Upper lobe of left lung (tissue), 6 donors: ENCODE results near the gene ENPP3. TPM values are rescaled to one million over a fixed set of nuclear protein-coding genes. Genes with fewer than 3 reads are reported as not detected.
A peak's percentile ranks its signal among the peaks of the same experiment; 100 is the strongest.

ENCODE experiments used
- ATAC-seq, 2 donors: fragments of 200-7000 bp; cut with Tn5 transposase; one replicate each; pipeline ENCODE4 v1.9.1; 2022; ENCODE audit warnings: mild to moderate bottlenecking in 2 of 2, moderate library complexity in 2 of 2; ENCODE audit not compliant: low FRiP score in 2 of 2
- DNase-seq, 2 donors: peaks; one replicate each; pipeline ENCODE4 v3.0.0-alpha.2; 2019 to 2020
- H3K27ac ChIP-seq, 4 donors: fragments of 200-600 bp; sonication (generic); one replicate each; pipeline ENCODE4 v1.5.1; 2016 to 2019
- H3K27me3 ChIP-seq, 4 donors: fragments of 200-600 bp; sonication (generic); one replicate each; pipeline ENCODE4 v1.5.1; 2017 to 2019
- H3K36me3 ChIP-seq, 4 donors: fragments of 200-600 bp; sonication (generic); one replicate each; pipeline ENCODE4 v1.5.1; 2016 to 2019
- H3K4me1 ChIP-seq, 4 donors: fragments of 200-600 bp; sonication (generic); one replicate each; pipeline ENCODE4 v1.5.1; 2018 to 2019
- H3K4me3 ChIP-seq, 4 donors: fragments of 200-600 bp; sonication (generic); one replicate each; pipeline ENCODE4 v1.5.1; 2017 to 2019; ENCODE audit warnings: mild to moderate bottlenecking in 2 of 4, moderate library complexity in 1 of 4
- H3K9me3 ChIP-seq, 4 donors: fragments of 200-600 bp; sonication (generic); one replicate each; pipeline ENCODE4 v1.5.1; 2018 to 2019
- EP300 ChIP-seq, 4 donors: sonication (generic); formaldehyde crosslinking; IDR thresholded peaks; one replicate each; pipeline ENCODE4 v1.5.1; 2017; ENCODE audit warnings: antibody characterized with exemption in 4 of 4, control low read depth in 2 of 4
- POLR2A ChIP-seq, 4 donors: fragments of 450-650 bp; IDR thresholded peaks; one replicate each; pipeline ENCODE4 v1.5.1; 2016 to 2017; ENCODE audit warnings: antibody characterized with exemption in 4 of 4, mild to moderate bottlenecking in 2 of 4
- POLR2AphosphoS5 ChIP-seq, 2 donors: sonication (generic); formaldehyde crosslinking; IDR thresholded peaks; one replicate each; pipeline ENCODE4 v1.5.1; 2017; ENCODE audit warnings: antibody characterized with exemption in 2 of 2
- WGBS, 2 donors: methylation state at CpG; one replicate each; pipeline ENCODE4 v1.1.5; 2017 to 2018; 5-methylcytosine and 5-hydroxymethylcytosine counted together
- total RNA-seq, 6 donors: library from RNA; depleted of rRNA in 4 of 6; stranded (reverse); fragments of >200 nt in 4 of 6; gene quantifications; one replicate each; pipeline versions ENCODE4 v1.1.0 to v1.2.1, GENCODE V29; 2016 to 2021
- TF ChIP-seq, protein P1 (sequence below), 6 experiments: fragments of 450-650 bp in 4 of 6; fragments of 200-600 bp in 2 of 6; sonication (generic) in 2 of 6; IDR thresholded peaks; one replicate each; pipeline ENCODE4 v1.5.1; 2016 to 2019; ENCODE audit warnings: antibody characterized with exemption in 6 of 6
- donor health status: DM: no; HTN: no; CAD: no; lungs with moderate emphysema.
- donor health status: DM: no; HTN: yes; CAD: no; lungs with severe emphysema.

Gene ENPP3
- total RNA-seq, 6 donors from 2014 or later, result under 0.01 to 2.1 (median 0.39) TPM

DNA sequence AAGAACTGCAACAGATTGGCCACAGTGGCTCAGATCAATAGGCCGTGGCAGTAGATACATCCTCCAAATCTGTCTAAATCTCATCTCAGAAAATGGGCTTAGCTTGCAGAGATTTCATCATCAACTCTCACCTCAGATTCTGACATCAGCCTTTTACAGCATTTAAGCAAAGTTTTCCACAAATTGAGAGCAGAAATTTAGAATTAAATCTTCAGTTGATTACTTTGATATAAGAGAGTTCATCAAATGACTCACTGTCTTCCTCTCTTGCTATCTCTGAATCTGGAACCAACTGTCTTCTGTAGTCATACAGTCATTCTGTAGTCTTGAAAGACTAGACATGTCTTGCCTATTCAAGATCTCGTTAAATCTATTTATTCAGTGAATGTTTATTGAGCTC is 118.9 kb downstream of the ENPP3 start:
- WGBS, 2 donors, result 87 to 90% methylated on average over 2 of the region's 2 CpGs

GRCh38 chr6:131758920-131759319 is 121.8 kb downstream of the ENPP3 start:
- Histone ChIP-seq H3K36me3 (no peaks in the 10 kb centered on the region), H3K4me1 (no peaks in the 10 kb centered on the region), H3K4me3 (no peak overlapping the region), H3K9me3 (no peaks in the 10 kb centered on the region), H3K27ac (no peak overlapping the region), H3K27me3 (no peaks in the 10 kb centered on the region)
- WGBS, 2 donors, result 84 to 86% methylated on average over 4 of the region's 4 CpGs
- ATAC-seq, result peak in 1 of 2 donors; percentile 51
- TF ChIP-seq EP300 (IDR thresholded peaks at IDR 0.05), result no peak
- TF ChIP-seq, protein P1, sequence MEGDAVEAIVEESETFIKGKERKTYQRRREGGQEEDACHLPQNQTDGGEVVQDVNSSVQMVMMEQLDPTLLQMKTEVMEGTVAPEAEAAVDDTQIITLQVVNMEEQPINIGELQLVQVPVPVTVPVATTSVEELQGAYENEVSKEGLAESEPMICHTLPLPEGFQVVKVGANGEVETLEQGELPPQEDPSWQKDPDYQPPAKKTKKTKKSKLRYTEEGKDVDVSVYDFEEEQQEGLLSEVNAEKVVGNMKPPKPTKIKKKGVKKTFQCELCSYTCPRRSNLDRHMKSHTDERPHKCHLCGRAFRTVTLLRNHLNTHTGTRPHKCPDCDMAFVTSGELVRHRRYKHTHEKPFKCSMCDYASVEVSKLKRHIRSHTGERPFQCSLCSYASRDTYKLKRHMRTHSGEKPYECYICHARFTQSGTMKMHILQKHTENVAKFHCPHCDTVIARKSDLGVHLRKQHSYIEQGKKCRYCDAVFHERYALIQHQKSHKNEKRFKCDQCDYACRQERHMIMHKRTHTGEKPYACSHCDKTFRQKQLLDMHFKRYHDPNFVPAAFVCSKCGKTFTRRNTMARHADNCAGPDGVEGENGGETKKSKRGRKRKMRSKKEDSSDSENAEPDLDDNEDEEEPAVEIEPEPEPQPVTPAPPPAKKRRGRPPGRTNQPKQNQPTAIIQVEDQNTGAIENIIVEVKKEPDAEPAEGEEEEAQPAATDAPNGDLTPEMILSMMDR (IDR thresholded peaks at IDR 0.05), result no peak
- no peak for TF ChIP-seq POLR2AphosphoS5 (IDR thresholded peaks at IDR 0.05)
- no peak for TF ChIP-seq POLR2A (IDR thresholded peaks at IDR 0.05)
- no peak for DNase-seq

More for the DNA sequence above, 118.9 kb downstream of the ENPP3 start:
- TF ChIP-seq POLR2A (IDR thresholded peaks at IDR 0.05), result no peak
- TF ChIP-seq POLR2AphosphoS5 (IDR thresholded peaks at IDR 0.05), result no peak
- TF ChIP-seq EP300 (IDR thresholded peaks at IDR 0.05), result no peak
- TF ChIP-seq, protein P1 (IDR thresholded peaks at IDR 0.05), result no peak
- no peaks in the 10 kb centered on the region for H3K27me3 ChIP-seq
- H3K4me1 ChIP-seq, result no peaks in the 10 kb centered on the region
- no peak overlapping the region for H3K27ac ChIP-seq
- no peak overlapping the region for H3K4me3 ChIP-seq
- H3K9me3 ChIP-seq, result no peaks in the 10 kb centered on the region
- no peak for DNase-seq
- no peaks in the 10 kb centered on the region for H3K36me3 ChIP-seq
- ATAC-seq, result no peak

DNA sequence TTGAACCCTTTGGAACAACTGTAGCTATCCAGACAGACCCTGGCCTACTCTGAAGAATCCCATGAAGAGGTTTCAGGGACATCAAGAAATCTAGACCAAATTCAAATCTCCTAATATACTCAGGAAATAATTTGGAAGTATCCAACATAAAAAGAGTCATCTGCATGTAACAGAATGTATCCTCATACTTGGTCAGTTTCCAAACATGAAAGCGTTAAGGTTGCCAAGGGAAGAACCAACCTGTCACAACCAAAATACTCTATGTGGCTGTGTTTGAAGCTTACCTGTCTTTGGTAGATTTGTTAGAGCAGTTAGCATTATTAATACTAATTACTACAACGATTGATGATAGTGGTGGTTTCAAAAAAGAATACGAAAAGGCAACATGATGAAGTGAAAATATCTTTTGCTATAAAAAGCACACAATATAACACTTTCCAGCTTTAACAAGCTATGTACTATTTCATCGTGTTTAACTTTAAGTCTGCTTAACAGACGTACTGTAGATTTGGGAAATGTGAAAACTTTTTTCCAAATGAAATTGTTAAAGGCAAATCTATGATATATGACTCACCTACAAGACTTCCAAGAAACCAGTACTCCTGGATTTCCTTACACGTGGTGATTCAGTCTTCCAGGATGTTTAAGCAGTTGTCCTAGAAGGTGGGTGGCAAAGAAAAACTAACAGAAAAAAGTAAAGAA is 124.1 kb downstream of the ENPP3 start:
- ATAC-seq (no peak), DNase-seq (no peak)
- H3K27me3 ChIP-seq, result no peaks in the 10 kb centered on the region
- H3K4me3 ChIP-seq, result no peak overlapping the region
- WGBS, 2 donors, result 82 to 84% methylated on average over 6 of the region's 6 CpGs
- no peaks in the 10 kb centered on the region for H3K36me3 ChIP-seq
- no peaks in the 10 kb centered on the region for H3K9me3 ChIP-seq
- no peaks in the 10 kb centered on the region for H3K4me1 ChIP-seq
- H3K27ac ChIP-seq, result no peak overlapping the region
- no peak for TF ChIP-seq POLR2A (IDR thresholded peaks at IDR 0.05)

DNA sequence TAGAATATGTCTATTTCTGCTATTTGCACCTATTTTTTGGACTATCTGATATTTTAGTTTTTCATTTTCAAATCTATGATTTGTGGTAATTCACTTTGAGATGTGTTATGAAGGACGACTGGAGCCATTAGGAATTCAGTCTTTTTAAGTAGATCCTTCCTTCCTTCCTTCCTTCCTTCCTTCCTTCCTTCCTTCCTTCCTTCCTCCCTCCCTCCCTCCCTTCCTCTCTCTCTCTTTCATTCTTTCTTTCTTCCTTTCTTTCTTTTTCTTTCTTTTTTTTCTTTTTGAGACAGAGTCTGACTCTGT is 124.6 kb downstream of the ENPP3 start:
- TF ChIP-seq POLR2A (IDR thresholded peaks at IDR 0.05) (no peak), EP300 (IDR thresholded peaks at IDR 0.05) (no peak), POLR2AphosphoS5 (IDR thresholded peaks at IDR 0.05) (no peak)
- TF ChIP-seq, protein P1 (IDR thresholded peaks at IDR 0.05), result no peak
- H3K27me3 ChIP-seq, result no peaks in the 10 kb centered on the region
- no peaks in the 10 kb centered on the region for H3K4me1 ChIP-seq
- 73 to 85% methylated on average over 1 of the region's 1 CpG for WGBS, 2 donors
- H3K9me3 ChIP-seq, result no peaks in the 10 kb centered on the region
- DNase-seq (no peak), ATAC-seq (no peak)
- no peaks in the 10 kb centered on the region for H3K36me3 ChIP-seq
- no peak overlapping the region for H3K27ac ChIP-seq
- H3K4me3 ChIP-seq, result no peak overlapping the region

- ATAC-seq (no peak), DNase-seq (no peak)
- no peaks in the 10 kb centered on the region for H3K9me3 ChIP-seq
- H3K36me3 ChIP-seq, result no peaks in the 10 kb centered on the region
- no peaks in the 10 kb centered on the region for H3K27me3 ChIP-seq
- H3K4me3 ChIP-seq, result no peak overlapping the region
- no peak for TF ChIP-seq EP300 (IDR thresholded peaks at IDR 0.05)
- no peak for TF ChIP-seq POLR2A (IDR thresholded peaks at IDR 0.05)
- TF ChIP-seq, protein P1 (IDR thresholded peaks at IDR 0.05), result no peak
- no peak for TF ChIP-seq POLR2AphosphoS5 (IDR thresholded peaks at IDR 0.05)
- no peaks in the 10 kb centered on the region for H3K4me1 ChIP-seq
- no peak overlapping the region for H3K27ac ChIP-seq
- 85 to 86% methylated on average over 2 of the region's 2 CpGs for WGBS, 2 donors
Observed at GRCh38 chr6:131762984-131763383, 125.9 kb downstream of the ENPP3 start.
